GM18519 (cell line): Measurements from ENCODE around the gene MBP.
"Not testable (repeated sequence)": the region's sequence is repeated elsewhere in the genome, so short reads cannot be mapped to it uniquely, and the experiment has no call there.

ENCODE experiments used
- ATAC-seq: cut with Tn5 transposase; IDR thresholded peaks from one replicate; pipeline ENCODE4 v1.9.1; 2021; ENCODE audit warnings: mild to moderate bottlenecking, moderate library complexity; ENCODE audit not compliant: unreplicated experiment, low FRiP score

MBP gene

DNA sequence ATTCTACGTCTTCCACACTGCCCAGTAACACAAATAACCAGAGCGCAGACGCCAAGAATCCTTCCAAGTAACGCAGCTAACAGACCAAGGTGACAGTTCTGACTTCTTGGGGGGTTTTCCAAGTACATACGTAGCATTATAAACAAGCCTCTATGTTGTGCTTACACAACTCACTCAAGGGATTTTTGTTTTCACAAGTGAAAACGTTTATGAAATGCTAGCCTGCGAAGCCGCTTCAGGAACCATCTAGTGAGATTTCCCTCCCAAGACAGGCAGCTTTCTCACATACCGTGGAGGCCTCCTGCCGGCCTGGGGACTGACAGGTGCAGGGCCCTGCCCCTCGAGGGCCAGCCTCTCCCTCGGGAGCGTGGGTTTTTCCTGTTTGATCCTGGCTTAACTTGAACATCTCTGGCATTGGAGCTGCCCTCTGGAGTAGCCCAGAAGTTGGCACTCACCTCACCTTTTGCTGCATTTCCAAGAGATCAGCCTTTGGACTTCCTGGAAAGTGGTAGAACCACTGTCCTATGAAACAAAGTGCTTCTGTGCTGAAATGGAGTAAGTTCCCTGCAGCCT, 151.1 kb downstream of the MBP start:
- no peak for ATAC-seq

DNA sequence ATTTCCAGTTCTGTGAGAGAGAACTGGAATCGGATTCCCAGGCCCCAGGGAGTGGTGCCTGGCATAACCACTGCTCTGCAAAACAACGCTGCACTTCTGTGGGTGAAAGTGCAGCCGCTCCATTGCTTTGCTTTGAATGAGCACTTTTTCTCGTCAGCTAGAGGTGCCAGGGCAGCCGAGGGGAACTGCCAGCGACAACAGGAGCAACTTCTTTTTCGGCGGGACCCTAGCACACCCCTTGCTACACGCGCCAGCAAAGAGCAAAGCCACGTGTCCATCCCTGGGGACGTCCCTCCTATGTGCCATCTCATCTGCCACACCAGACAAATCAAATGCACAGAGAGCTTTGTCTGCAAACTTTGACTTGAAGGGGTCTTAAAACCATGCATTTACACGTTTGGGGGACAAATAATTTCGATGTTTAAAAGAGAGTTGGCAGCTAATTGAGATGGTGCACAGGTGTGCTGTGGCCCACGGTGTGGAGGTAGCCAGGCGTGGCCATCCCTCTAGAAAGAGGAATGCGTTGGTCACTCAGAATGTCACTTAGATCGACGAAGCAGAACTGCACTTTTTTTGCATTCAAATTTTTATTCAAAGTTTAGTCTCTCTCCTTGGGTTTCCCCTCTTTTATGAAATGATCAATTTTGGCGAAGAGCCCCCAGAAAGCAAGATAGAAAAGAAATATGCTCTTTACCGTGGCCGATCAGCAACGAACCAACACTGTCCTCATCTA, 151.8 kb downstream of the MBP start:
- ATAC-seq: no peak

DNA sequence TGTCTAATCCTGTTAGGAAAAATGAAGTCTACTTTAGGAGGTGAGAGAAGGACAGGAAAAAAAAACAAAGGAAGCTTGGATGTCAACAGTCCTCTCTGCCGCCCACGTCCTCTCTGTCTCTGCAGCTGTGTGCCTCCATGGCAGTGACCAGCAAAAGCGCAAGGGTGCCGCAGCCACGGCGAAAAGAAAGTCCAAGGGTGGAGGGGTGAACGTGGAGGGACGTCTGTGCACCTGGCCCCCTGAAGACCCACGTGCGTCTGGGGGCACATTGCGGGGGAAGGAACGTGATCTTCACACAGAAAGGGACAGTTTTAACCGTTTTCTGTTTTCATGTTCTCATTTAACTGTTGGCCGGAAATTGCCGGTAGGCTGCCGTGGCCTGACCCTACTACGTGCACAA, 152.7 kb downstream of the MBP start:
- ATAC-seq: no peak

DNA sequence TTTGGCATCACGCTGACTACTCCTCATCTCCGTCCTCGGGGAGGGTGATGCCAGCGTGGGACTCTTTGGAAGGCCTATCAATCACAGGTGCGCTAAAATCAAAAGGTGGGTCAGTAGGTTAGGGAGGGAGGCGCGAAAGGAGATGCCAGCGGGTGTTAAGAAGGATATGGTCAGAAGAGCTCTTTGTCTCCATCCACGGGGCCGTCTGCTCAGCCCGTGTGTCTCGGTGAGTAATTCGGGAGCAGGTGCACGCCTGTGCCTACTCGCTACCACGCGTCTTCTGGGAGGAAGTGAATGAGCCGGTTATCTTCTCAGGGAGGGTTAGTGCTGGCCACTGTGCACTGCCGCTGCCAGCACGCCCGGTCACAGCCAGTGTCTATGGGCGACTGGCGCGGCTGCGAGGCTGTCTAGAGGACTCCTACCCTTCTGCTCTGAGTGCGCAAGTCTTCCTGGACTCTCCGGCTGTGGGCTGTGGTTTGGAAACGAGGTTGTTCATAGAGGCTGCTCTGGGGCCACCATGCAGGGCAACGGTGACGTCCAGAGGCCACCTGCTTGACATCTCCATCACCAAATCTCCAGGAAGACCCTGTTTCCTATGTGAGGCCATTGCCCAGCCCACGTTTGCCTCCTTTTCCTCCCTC, 153.4 kb downstream of the MBP start:
- ATAC-seq: no peak

DNA sequence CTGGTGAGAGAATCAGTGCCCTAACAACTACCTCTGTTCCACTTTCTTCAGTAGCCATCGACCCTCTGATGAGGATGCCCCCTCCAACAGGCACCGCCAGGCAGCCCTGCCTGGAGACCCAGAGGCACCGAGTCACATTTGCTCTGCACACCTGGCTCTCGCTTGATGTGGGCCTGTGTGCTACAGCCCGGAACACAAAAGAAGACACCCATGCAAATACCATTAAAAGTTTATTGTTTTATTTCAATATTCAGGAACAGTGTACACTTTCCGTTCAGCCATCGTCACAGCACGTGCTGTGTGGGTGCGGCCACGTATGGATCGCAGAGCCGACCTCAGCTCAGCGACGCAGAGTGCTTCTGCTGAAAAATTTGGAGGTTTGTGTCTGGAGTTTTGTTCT, 154.0 kb downstream of the MBP start:
- no peak for ATAC-seq

DNA sequence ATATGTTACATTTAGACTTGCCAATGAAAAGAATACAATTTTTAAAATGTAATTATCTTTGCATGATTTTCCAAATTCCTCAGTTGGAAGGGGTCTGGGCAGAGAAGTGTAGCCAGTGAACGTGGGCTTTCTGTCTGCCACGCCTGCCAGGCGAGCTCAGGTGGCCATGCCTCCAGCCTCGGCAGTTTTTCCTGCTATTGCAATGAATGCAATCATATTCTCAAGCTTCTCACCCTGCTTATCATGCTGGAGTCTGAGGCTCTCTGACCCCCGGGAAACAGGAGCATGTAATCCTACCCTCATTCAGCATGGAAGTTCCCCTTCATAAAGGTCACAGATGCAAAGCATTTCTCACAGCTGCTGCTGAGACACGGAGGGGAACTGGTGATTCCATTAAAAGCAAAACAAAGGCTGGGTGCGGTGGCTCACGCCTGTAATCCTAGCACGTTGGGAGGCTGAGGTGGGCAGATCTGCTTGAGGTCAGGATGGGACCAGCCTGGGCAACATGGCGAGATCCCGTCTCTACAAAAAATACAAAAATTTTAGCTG, 154.8 kb downstream of the MBP start:
- no peak for ATAC-seq

DNA sequence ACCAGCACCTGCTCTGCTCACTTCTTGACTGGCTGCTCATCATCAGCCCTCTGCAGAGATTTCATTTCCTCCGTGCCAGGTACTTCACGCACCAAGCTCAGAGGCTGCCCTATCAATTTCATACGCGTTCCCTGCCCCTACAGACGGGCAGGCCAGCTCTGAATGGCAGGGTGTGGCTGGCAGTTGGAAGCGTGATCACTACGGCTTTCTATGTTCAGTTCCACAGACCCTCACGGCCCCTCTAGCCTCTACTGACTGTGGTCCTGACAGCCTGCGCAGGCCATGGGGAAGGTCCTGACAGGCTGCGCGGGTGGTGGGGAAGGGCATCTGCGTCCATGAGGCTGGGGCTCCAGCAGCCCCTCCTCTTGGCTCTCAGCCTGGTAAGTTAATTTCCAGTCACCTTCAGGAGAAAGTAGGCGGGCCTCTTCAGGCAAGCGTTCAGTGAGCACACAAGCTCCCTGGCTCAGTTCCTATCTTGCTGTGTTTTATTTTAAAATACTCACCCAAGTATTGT, 155.4 kb downstream of the MBP start:
- no peak for ATAC-seq

DNA sequence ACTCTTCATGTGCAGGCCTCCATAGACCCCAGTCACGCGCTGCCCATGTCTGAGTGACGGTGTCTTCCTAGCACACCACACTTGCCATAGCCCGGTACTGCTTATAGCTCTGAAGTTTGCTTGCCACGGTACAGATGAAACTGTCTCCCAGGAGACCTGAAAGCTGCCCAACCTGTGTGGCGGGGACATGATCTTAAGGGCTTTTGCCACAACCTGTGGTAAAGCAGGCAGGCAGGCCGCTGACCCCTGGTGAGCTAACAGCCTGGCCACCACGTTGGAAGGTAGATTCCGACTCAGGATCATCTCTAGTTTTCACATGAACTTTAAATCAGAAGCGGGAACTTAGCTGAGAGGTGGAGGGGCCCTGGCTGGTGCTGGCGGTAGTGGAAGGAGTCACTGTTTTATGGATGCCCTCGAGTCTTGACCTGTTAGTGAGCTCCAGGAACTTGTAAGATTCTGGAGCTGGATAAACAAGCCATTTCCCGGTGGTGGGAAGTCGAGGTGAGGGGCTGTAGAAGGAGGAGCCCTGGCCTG, 156.9 kb downstream of the MBP start:
- ATAC-seq: no peak

DNA sequence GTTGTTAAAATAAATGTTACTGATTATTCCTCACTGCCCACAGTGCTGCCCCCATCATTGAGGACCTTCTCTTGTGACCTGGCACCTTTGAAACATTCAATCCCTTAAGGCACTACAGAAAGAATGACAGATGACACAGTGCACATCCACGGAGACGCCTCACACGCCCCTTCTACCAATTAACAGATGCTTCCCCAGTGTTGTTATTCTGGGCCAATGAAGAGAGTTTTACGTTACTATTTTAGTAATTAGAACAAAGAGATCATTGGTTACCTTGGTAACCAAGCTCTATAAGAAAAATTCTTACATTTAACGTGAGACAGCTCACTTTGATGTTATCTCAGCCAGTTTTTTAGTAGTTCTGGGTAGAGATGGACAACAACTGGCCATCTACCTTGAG, 158.2 kb downstream of the MBP start:
- no peak for ATAC-seq

DNA sequence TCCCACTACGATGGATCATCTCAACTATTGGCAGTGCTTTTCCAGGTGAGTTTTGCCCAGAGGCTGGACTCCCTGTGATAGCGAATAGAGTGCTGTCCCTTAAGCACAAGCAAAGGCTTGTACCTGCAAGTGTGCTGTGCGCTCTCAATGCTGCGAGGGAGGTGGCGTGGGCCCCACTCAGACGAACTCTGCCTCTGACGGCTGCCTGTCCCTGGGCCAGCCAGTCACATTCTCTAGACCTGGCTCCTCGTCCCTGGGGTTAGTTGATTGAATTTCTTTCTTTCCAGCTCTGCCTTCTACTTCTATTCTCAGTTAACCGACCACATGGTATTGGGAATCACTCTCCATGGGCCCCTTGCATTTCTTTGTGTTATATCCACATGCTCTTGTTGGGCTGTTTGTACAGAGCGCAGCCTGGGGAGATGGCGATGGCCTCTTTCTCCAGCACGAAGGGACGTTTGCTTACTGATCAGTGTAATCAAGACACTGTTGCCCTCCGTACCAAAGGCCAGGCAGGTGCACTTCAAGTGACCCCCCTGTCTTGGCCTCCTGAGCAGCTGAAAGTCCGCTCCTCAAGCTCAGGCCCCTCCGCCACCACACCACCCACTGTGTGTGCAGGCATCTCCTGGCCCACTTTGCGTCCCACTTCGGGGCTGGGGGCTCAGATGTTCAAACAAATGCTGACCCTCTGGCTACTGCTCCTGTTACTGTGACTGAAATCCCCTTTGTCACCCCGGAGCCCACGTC, 158.9 kb downstream of the MBP start:
- ATAC-seq: no peak

DNA sequence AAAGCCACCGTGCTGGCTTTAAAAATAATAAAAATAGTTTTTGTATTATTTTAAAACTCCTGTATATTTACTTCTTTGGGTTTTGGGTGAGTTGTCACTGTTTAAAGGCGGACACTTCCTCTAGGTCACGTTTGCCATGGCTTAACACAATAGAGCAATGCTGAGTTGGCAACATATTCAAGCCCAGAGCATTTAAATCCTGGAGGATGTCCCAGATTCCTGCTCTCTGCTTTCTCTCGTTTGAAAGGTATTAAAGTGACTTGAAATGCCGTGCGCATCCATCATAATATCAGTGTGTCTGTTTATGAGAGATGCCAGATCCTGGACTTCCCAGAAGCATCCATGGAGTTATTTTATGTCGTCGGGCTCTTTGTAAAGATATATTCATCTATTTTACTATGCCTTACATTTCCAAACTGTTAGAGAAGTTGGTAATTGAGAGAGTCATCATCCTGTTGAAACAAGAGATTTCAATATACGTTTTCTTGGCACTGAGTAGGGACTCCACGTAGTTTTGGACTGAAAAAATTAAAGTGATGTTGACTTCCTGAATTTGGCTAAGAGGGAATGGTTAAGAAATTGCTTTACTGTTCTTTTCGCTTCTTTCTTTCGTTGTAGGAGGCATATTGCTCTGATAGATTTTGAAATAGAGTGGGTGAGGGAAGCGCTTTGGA, 159.6 kb downstream of the MBP start:
- no peak for ATAC-seq

DNA sequence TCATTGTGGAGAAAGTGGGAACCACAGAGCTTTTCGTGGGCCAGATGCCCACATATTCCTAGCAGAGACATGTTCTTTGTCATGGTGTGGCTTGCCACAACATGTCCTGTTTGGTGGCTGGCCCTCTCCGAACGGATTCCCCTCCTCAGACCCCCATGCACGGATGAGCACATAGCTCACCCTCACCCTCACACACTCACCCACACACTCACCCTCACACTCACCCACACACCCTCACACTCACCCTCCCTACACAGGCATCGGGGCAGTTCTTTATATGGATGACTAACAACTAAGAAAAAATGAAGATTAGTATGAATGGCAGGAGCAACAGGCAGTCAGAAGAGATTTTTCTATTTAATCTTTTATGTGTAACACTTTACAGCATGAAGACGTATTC, 160.3 kb downstream of the MBP start:
- no peak for ATAC-seq

DNA sequence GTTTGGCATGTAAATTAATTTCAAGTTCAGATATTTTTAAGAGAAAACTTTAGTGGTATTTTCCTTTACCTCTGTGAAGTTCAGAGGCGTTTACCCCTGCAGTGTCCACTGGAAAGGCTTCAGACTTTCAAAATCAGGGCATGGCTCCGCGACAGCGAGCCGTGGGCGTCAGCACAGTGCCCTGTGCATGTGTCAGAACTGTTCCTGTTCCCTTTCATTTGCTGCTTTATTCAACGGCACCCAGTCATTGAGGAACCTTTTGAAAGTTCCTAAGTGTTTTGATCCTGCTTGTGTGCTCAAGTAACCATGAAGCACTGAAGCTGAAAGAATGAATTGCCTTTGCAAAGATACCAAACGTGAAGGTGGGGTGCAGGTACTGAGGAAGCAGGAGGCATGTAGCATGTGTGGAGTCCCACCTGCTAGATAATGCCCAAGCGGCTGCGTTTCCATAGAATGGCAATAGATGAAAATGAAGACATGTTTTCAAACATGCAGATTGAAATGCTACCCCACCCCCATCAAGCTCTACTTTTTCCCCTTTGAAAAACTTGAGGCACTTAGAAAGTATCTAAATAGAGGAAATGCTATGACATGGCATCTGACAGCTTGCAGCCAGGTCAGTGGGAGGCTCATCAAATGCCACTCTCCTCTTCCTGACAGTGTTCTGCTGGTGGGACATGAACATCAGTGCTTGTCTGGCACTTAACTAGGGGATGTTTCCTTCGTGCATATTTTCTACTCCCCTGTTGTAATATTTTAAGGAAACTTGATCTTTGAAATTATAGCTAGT, 161.6 kb downstream of the MBP start:
- ATAC-seq: no peak

DNA sequence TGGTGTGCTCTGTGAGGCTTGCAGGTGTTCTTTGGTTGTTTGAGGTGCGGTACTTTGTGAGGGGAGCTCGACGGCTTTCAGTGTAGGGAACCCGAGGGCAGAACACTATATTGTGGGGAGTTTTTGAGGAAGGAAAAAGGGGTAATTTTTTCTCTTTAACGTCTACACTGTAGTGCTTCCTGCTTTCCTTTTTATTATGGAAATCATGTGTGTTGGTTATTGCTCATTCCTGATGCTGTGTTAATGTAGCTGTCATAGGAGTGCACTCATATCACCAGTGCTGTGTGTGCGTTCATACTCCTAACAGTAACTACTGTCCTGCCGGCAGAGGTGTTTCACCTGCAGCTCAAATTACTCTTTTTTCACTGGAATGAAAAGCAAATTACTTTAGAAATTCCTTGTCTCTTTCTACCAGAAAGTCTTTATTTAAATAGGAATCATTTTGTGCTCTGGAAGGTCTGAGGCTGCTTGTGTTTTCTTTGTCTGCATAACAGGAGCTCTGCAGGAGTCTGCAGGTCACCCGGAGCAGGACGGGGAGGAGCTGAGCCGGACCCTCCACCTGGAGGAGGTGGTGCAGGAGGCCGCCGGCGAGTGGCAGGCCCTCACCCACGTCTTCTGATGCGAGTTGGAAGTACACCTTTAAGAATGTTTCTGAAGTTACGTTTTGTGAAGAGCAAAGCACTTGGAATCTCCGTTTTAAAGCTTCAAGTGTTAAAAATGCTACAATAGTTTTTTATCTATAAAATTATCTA, 164.7 kb downstream of the MBP start:
- no peak for ATAC-seq

DNA sequence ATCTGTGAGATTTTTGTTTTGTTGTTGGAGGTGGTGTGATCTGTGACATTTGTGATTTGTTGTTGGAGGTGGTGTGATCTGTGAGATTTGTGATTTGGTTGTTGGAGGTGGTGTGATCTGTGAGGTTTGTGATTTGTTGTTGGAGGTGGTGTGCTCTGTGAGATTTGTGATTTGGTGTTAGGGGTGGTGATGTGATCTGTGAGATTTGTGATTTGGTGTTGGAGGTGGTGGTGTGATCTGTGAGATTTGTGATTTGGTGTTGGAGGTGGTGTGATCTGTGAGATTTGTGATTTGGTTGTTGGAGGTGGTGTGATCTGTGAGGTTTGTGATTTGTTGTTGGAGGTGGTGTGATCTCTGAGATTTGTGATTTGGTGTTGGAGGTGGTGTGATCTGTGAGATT, 165.3 kb downstream of the MBP start:
- not testable (repeated sequence) for ATAC-seq

DNA sequence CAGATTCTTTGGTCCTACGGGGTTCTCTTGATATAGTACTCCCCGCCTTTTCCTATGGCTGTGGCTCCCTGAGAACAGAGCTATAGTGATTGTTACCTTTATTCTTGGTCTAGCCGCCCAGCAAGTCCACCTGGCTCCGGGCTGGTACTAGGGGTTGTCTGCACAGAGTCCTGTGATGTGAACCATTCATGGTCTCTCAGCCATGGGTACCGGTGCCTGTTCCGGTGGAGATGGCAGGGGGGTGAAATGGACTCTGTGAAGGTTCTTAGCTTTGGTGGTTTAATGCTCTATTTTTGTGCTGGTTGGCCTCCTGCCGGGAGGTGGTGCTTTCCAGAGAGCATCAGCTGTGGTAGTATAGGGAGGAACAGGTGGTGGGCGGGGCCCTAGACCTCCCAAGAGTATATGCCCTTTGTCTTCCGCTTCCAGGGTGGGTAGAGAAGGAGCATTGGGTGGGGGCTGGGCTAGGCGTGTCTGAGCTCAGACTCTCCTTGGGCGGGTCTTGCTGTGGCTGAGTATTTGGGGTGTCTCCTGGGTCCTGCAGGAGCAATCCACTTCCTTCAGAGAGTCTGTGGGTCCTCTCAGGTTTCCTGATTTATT, 166.9 kb downstream of the MBP start:
- ATAC-seq: not testable (repeated sequence)

DNA sequence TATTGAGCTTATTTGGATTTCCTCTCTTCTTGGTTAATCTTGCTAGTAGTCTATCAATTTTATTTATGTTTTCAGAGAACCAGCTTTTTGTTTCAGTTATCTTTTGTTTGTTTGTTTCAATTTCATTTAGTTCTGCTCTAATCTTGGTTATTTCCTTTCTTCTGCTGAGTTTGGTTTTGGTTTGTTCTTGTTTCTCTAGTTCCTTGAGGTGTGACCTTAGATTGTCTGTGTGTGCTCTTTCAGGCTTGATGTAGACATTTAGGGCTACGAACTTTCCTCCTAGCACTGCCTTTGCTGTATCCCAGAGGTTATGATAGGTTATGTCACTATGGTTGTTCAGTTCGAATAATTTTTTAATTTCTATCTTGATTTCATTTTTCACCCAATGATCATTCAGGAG, 168.6 kb downstream of the MBP start:
- ATAC-seq: peak; percentile 55

DNA sequence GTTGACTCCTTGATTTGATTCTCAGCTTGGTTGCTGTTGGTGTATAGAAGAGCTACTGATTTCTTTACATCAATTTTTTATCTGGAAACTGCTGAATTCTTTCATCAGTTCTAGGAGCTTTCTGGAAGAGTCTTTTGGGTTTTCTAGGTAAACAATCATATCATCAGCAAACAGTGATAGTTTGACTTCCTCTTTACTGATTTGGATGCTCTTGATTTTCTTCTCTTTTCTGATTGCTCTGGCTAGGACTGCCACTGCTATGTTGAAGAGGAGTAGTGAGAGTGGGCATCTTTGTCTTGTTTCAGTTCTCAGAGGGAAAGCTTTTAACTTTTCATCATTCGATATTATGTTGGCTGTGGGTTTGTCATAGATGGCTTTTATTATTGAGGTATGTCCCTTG, 169.7 kb downstream of the MBP start:
- no peak for ATAC-seq
